ELR (cell line): Measurements from ENCODE around the gene TSHR.
"Not testable (repeated sequence)": the region's sequence is repeated elsewhere in the genome, so short reads cannot be mapped to it uniquely, and the experiment has no call there.

Source experiments
- DNase-seq: peaks from one replicate; pipeline ENCODE4 v3.0.0-alpha.2; 2015; ENCODE audit warnings: low read depth

Gene TSHR

DNA sequence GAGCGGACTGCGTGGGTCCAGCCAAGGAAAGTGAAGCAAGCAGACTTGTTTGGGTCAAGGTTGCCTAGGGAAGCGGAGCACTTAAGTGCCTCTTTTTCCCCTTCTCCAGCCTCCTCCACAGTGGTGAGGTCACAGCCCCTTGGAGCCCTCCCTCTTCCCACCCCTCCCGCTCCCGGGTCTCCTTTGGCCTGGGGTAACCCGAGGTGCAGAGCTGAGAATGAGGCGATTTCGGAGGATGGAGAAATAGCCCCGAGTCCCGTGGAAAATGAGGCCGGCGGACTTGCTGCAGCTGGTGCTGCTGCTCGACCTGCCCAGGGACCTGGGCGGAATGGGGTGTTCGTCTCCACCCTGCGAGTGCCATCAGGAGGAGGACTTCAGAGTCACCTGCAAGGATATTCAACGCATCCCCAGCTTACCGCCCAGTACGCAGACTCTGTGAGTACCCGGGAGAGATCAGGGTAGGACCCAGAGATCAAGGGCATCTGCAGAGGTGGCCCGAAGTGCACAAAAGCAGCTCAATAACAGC is at the start of gene TSHR:
Gene TSHR (plus strand): TSS at position 206 of the 526 bp plus-strand sequence. CDS start 60 bp downstream, at position 266.
- no peak for DNase-seq

DNA sequence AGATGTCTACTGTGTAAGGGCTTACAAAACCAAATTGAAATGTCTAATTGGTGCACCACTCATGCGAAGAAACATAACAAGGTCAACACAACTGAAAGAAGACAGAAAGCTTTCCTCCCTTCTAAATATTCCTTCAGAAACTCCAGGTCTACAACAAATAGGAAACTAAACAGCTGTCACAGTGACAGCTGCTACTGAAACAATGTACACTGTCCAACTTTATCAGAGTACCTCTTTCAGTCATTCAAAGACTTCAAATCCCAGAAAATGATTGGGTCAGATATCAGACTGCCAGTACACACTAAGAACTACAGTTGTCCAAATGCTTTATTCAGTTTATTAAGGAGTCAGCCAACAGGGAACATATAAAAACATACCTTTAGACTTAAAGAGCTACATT is 49.1 kb upstream of the TSHR start:
- no peak for DNase-seq

GRCh38 chr14:80906946-80907345 is 48.5 kb upstream of the TSHR start:
- no peak for DNase-seq

DNA sequence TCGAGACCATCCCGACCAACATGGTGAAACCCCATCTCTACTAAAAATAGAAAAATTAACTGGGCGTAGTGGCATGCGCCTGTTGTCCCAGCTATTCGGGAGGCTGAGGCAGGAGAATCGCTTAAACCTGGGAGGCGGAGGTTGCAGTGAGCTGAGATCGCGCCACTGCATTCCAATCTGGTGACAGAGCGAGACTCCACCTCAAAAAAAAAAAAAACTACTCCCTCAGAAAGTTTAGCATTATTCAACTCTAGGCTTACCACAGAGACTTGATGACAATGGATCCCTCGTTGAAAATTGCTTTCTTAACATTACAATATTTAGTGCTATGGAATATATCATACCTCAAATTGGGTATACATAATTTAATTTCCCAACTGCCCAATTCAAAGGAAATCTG is 43.4 kb upstream of the TSHR start:
- DNase-seq = not testable (repeated sequence)

GRCh38 chr14:80919622-80920021 is 35.8 kb upstream of the TSHR start:
- no peak for DNase-seq

- DNase-seq = no peak
Observed at GRCh38 chr14:80923368-80923767, 32.1 kb upstream of the TSHR start.

DNA sequence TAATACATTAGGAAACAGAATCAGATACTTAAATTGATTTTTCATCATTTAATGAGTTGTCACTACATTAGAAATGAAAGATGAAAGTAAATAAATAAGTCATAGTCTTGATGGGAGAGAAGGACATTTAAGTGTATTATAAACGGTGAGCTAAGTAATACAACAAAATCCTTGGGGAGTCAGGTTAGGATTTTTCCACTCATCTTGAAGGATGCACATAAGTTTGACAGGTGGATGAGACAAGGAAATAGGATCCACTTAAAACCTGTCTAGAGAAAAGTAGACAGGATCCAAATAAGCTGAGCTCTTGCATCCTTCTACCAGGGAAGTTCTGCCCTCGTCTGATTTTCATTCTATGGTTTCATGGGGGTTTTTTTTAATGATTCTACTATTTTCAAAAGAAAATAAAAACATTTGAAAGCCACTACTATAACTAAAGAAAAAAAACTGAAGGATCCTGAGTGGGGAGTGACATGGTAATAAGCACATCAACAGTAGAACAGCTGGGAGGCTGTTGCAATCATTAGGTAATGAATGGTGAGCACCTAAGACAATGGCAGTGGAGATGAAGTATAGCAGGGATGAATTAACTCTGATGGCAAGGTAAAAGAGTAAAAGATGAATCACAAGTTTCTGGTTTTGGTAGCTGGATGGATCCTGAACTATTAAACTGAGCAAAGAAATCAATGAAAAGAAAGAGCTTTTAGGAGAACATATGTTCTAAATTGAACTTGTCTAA is 30.9 kb upstream of the TSHR start:
- DNase-seq = no peak

GRCh38 chr14:80926397-80927082 is 28.9 kb upstream of the TSHR start:
- peak; percentile 12 for DNase-seq

GRCh38 chr14:80927083-80927989 is 28.1 kb upstream of the TSHR start:
- DNase-seq = no peak

DNA sequence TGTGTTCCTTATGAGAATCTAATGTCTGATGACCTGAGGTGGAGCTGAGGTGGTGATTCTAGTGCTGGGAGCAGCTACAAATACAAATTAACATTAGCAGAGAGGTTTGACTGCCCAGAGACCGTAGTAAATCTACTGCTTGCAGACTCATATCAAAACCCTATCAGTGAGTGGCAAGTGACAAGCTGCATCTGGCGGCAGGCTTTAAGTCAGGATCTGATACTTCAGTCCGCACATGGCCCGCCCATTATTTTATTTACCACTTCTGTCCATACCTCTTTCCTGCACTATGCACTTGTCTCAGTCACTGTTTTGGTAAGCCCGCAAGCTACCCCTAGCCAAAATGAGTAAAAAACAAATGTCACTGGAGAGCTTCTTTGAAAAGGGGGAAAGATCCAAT is 25.3 kb upstream of the TSHR start:
- no peak for DNase-seq

DNA sequence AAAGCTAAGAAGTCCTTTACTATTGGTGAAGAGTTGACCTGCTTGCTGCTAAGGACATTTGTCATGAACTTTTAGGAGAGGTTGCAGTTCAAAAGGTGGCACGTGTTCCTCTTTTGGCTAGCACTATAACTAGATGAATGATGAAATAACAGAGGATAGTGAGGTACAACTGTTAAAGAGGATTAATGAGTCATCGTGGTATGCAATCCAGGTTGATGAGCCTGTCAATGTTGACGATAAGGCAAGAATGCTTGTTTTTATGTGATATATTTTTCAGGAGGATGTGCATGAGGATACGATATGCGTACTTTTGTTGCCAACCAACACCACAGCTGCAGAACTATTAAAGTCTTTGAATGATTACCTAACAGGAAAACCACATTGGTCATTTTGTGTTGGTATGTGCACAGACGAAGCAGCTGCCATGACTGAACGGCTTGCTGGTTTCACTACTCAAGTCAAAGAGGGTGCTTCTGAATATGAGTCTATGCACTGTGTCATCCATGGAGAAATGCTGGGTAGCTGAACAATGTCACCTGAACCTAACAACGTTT is 24.5 kb upstream of the TSHR start:
- DNase-seq = peak; percentile 88

GRCh38 chr14:80933282-80933681 is 22.1 kb upstream of the TSHR start:
- DNase-seq = no peak

GRCh38 chr14:80933686-80934085 is 21.7 kb upstream of the TSHR start:
- DNase-seq = no peak

DNA sequence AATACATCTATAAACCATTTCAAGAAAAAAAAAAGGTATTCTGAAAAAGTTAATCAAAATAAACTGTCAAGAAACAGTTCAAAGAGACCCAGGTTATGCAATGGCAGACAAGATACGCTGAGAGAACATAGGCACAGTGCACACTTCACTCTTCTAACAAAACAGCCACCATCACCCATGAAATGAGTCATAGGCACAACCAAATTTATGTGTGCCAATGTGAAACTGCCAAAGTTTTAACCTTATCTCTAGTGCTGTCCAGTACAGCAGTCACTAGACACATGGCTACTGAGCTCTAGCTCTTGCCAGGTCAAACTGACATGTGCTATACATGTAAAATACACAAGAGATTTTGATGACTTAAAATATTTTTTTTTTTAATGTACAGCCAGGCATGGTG is 15.3 kb upstream of the TSHR start:
- DNase-seq = no peak

GRCh38 chr14:80941241-80942185 is 13.9 kb upstream of the TSHR start, which contains the start of gene CEP128:
Gene CEP128 (minus strand): TSS chr14:80941738.
- peak; percentile 99 for DNase-seq

DNA sequence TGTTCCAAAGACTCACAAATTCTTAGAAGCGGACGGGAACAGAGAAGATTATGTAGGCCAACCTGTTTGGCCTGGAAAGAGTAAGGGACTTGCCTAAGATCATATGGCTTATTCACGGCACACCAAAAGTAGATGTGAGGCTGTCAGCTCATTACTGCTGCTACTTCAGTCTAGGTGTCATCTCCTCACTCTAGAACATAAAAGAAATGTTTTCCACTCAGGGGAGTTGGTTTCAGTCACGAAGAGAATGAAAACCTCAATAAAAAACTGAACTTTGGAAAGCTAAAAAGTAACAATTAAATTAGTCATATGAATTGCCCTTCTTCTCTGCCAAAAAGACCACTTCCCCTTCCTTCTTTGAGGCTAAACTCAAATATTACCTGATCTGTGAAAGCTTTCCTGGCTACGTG is 13.2 kb upstream of the TSHR start:
- DNase-seq = no peak

DNA sequence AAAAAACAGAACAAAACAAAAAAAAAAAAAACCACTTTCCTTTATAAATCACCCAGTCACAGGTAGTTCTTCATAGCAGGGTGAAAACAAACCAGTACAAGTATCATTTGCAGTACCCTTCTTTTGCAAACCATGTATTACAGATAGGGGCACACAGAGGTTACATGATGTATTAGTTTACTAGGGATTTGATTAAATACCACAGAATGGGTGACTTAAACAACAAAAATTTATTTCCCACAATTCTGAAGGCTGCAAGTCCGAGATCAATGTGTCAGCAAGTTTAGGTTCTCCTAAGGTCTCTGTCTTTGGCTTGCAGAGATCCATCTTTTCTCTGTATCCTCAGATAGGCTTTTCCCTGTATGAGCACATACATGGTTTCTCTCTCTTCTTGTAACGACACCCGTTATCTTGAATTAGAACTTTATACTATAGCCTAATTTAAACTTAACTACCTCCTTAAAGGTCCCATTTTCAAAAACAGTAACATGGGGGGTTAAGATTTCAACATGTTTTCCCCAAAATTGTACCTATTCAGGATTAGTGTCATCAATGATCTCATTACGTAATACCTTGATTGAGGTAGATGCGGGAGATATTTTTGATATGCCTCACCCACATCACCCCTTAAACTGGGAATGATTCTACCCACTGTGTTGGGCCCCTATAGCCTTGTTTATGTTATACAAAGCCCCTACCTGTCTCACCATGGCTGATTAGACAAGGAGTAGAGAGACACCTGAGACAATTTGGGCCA is 10.4 kb upstream of the TSHR start:
- peak; percentile 43 for DNase-seq

GRCh38 chr14:80946187-80946586 is 9.2 kb upstream of the TSHR start:
- peak; percentile 68 for DNase-seq

DNA sequence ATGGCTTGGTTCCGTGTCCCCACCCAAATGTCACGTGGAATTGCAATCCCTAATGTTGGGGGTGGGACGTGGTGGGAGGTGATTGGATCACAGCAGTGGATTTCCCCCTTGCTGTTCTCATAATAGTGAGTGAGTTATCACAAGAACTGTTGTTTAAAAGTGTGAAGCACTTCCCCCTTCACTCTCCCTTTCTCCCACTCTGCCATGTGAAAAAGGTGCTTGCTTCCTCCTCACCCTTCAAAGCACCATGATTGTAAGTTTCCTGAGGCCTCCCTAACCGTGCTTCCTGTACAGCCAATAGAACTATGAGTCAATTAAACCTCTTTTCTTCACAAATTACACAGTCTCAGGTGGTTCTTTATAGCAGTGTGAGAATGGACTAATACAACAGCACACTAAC is 8.6 kb upstream of the TSHR start:
- no peak for DNase-seq

DNA sequence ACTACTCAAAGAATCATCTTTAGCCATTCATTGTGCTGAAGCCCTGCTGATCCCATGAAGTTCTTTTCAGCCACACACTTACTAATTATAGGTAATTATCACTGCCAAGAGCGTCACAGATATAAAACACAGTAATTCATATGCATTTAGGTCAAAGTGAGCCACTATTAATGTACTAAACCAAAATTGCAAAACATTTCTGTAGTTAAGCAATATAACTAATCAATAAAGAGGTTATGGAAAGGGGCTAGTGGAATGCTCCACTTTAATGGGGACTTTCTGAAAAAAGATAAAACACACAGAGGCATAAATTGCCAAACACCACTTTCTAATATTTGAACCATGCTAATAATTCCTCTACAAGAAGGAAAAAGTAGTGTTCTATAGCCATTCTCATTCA is 7.1 kb upstream of the TSHR start:
- DNase-seq = no peak
